Cortex of kidney (tissue), 1 donor: ENCODE data around the gene PMEPA1.
"Not testable (repeated sequence)": the region's sequence is repeated elsewhere in the genome, so short reads cannot be mapped to it uniquely, and the experiment has no call there.

Experiments used
- DNase-seq: peaks from one replicate; lab custom pipeline; 2025; lab: John Stamatoyannopoulos, UW

Gene PMEPA1

GRCh38 chr20:57650756-57651483, 58.9 kb downstream of the PMEPA1 start:
- no peak for DNase-seq

GRCh38 chr20:57650266-57650665, 59.5 kb downstream of the PMEPA1 start:
- no peak for DNase-seq

GRCh38 chr20:57649617-57650015, 60.2 kb downstream of the PMEPA1 start:
- DNase-seq, result no peak

GRCh38 chr20:57648878-57649616, 60.8 kb downstream of the PMEPA1 start:
- no peak for DNase-seq

GRCh38 chr20:57647933-57648785, 61.7 kb downstream of the PMEPA1 start:
- DNase-seq, result no peak

GRCh38 chr20:57647006-57647932, 62.5 kb downstream of the PMEPA1 start:
- DNase-seq, result no peak

GRCh38 chr20:57638895-57639236, 70.9 kb downstream of the PMEPA1 start:
- DNase-seq, result no peak

- no peak for DNase-seq
These were observed 71.5 kb downstream of the PMEPA1 start for GRCh38 chr20:57638173-57638894.

- no peak for DNase-seq
These were observed 75.8 kb downstream of the PMEPA1 start for GRCh38 chr20:57633945-57634491.

GRCh38 chr20:57632286-57632685, 77.5 kb downstream of the PMEPA1 start:
- DNase-seq, result no peak

- no peak for DNase-seq
These were observed 79.8 kb downstream of the PMEPA1 start for GRCh38 chr20:57630061-57630460.

GRCh38 chr20:57629491-57629901, 80.3 kb downstream of the PMEPA1 start:
- not testable (repeated sequence) for DNase-seq

GRCh38 chr20:57628962-57629308, 80.9 kb downstream of the PMEPA1 start:
- not testable (repeated sequence) for DNase-seq

- DNase-seq, result no peak
These were observed 81.5 kb downstream of the PMEPA1 start for GRCh38 chr20:57628047-57628961.

GRCh38 chr20:57627339-57627738, 82.5 kb downstream of the PMEPA1 start:
- no peak for DNase-seq

- no peak for DNase-seq
These were observed 83.8 kb downstream of the PMEPA1 start for GRCh38 chr20:57625978-57626377.

- no peak for DNase-seq
These were observed 84.4 kb downstream of the PMEPA1 start for GRCh38 chr20:57625181-57625958.

- DNase-seq, result no peak
These were observed 85.7 kb downstream of the PMEPA1 start for GRCh38 chr20:57624124-57624523.
